Liver (tissue), 9 donors: ENCODE results near the gene RARG. TPM values are rescaled to one million over a fixed set of nuclear protein-coding genes. Genes with fewer than 3 reads are reported as not detected.
A peak's percentile ranks its signal among the peaks of the same experiment; 100 is the strongest.

Experiments
- DNase-seq: peaks from one replicate; pipeline ENCODE4 v3.0.0-alpha.2; 2017; ENCODE audit warnings: low spot score
- H3K27ac ChIP-seq, 2 donors: one replicate each; pipeline ENCODE4 v1.7.0; 2013; ENCODE audit warnings: inconsistent platforms in 2 of 2, low read length in 2 of 2, control low read depth in 1 of 2, low read depth in 1 of 2, mild to moderate bottlenecking in 1 of 2
- H3K27me3 ChIP-seq, 4 donors: one replicate each; pipeline versions ENCODE4 v1.6.1 to v1.7.0; 2013; ENCODE audit warnings: low read length in 3 of 4, inconsistent platforms in 1 of 4, mild to moderate bottlenecking in 1 of 4, moderate library complexity in 1 of 4; ENCODE audit not compliant: control insufficient read depth in 4 of 4, insufficient read depth in 4 of 4
- H3K36me3 ChIP-seq, 4 donors: one replicate each; pipeline versions ENCODE4 v1.6.1 to v1.7.0; 2013; ENCODE audit warnings: low read length in 3 of 4, mild to moderate bottlenecking in 3 of 4, low read depth in 1 of 4, moderate library complexity in 1 of 4; ENCODE audit not compliant: control insufficient read depth in 4 of 4, insufficient read depth in 3 of 4
- H3K4me1 ChIP-seq, 4 donors: one replicate each; pipeline versions ENCODE4 v1.6.1 to v1.7.0; 2013; ENCODE audit warnings: low read length in 3 of 4, mild to moderate bottlenecking in 3 of 4, moderate library complexity in 1 of 4; ENCODE audit not compliant: control insufficient read depth in 4 of 4, insufficient read depth in 4 of 4
- H3K4me3 ChIP-seq, 3 donors: one replicate each; pipeline versions ENCODE4 v1.6.1 to v1.7.0; 2013; ENCODE audit warnings: low read length in 3 of 3, control low read depth in 1 of 3, low read depth in 1 of 3, mild to moderate bottlenecking in 1 of 3
- H3K9ac ChIP-seq, 2 donors: one replicate each; pipeline ENCODE4 v1.7.0; 2013; ENCODE audit warnings: low read length in 2 of 2, mild to moderate bottlenecking in 2 of 2, moderate library complexity in 2 of 2, control low read depth in 1 of 2, low read depth in 1 of 2
- H3K9me3 ChIP-seq, 4 donors: one replicate each; pipeline versions ENCODE4 v1.6.1 to v1.7.0; 2013; ENCODE audit warnings: low read length in 3 of 4; ENCODE audit not compliant: control insufficient read depth in 4 of 4
- EGR1 ChIP-seq, 2 donors: IDR thresholded peaks; 2 replicates each; pipeline ENCODE4 v1.6.1; 2016 to 2018; ENCODE audit warnings: antibody characterized with exemption in 2 of 2, low read depth in 2 of 2
- FOXA1 ChIP-seq: IDR thresholded peaks from 2 replicates; pipeline ENCODE4 v1.6.1; 2016; ENCODE audit warnings: antibody characterized with exemption
- FOXA2 ChIP-seq: IDR thresholded peaks from 2 replicates; pipeline ENCODE4 v1.6.1; 2016; ENCODE audit warnings: antibody characterized with exemption
- GABPA ChIP-seq, 2 donors: IDR thresholded peaks in 1 of 2; conservative IDR thresholded peaks in 1 of 2; 2 replicates each; pipeline ENCODE4 v1.6.1; 2016; ENCODE audit warnings: antibody characterized with exemption in 2 of 2, mild to moderate bottlenecking in 1 of 2, moderate library complexity in 1 of 2
- HNF4A ChIP-seq, 2 donors: conservative IDR thresholded peaks; 2 replicates each; pipeline ENCODE4 v1.6.1; 2016; ENCODE audit warnings: antibody characterized with exemption in 2 of 2, mild to moderate bottlenecking in 2 of 2
- HNF4G ChIP-seq: IDR thresholded peaks from 2 replicates; pipeline ENCODE4 v1.6.1; 2016; ENCODE audit warnings: antibody characterized with exemption
- JUND ChIP-seq, 2 donors: IDR thresholded peaks; 2 replicates each; pipeline ENCODE4 v1.6.1; 2016; ENCODE audit warnings: antibody characterized with exemption in 2 of 2
- RAD21 ChIP-seq, 2 donors: IDR thresholded peaks; 2 replicates each; pipeline ENCODE4 v1.6.1; 2016; ENCODE audit warnings: antibody characterized with exemption in 2 of 2, mild to moderate bottlenecking in 2 of 2
- RXRA ChIP-seq, 2 donors: IDR thresholded peaks; 2 replicates each; pipeline ENCODE4 v1.6.1; 2017 to 2018; ENCODE audit warnings: antibody characterized with exemption in 2 of 2, mild to moderate bottlenecking in 1 of 2
- TAF1 ChIP-seq: conservative IDR thresholded peaks from 2 replicates; pipeline ENCODE4 v1.6.1; 2016; ENCODE audit warnings: antibody characterized with exemption, mild to moderate bottlenecking
- WGBS: extraction: QIAGEN DNeasy Blood & Tissue Kit; methylation state at CpG from one replicate; pipeline ENCODE4 v1.1.7; 2013; 5-methylcytosine and 5-hydroxymethylcytosine counted together
- polyA plus RNA-seq, 2 donors: library from polyadenylated mRNA; stranded (reverse) in 1 of 2; unstranded in 1 of 2; fragments of 200-250 nt in 1 of 2; fragments of >200 nt in 1 of 2; fragmentation: Nextera tagmentation in 1 of 2; extraction: Ambion mirVana in 1 of 2; gene quantifications; one replicate each; pipeline versions ENCODE4 v1.2.1 to v1.2.3, GENCODE V29; 2013 to 2015
- total RNA-seq, 2 donors: library from RNA; depleted of rRNA; stranded (reverse); fragments of >200 nt; gene quantifications; one replicate each; pipeline ENCODE4 v1.2.3, GENCODE V29; 2014
- TF ChIP-seq, protein P1 (sequence below): IDR thresholded peaks from 2 replicates; pipeline ENCODE4 v1.6.1; 2016; ENCODE audit warnings: antibody characterized with exemption, mild to moderate bottlenecking
- TF ChIP-seq, protein P2 (sequence below): IDR thresholded peaks from 2 replicates; pipeline ENCODE4 v1.6.1; 2016; ENCODE audit warnings: antibody characterized with exemption
- TF ChIP-seq, protein P3 (sequence below): IDR thresholded peaks from 2 replicates; pipeline ENCODE4 v1.6.1; 2016; ENCODE audit warnings: antibody characterized with exemption
- TF ChIP-seq, protein P4 (sequence below): fragments of 150-350 bp; IDR thresholded peaks from 2 replicates; pipeline ENCODE4 v1.5.1; 2017; ENCODE audit warnings: improper control_type of control experiment, low read depth, low read length; ENCODE audit not compliant: missing input control
- donor health status: healthy.
- donor health status: healthy.
- donor health status: healthy.
- donor health status: healthy.
- donor health status: healthy.

RARG gene
- total and polyA plus RNA-seq, 4 donors: 1.7 to 3.1 (median 2.7) TPM

- H3K36me3 ChIP-seq: peaks cover 2 to 37% (median 29%) of the 10 kb centered on the region in 4 donors
- H3K4me3 ChIP-seq: no peak overlapping the region
- peaks cover 0 to 38% (median 29%) of the 10 kb centered on the region in 4 donors for H3K4me1 ChIP-seq
- no peak overlapping the region for H3K27ac ChIP-seq
- H3K27me3 ChIP-seq: no peaks in the 10 kb centered on the region
- H3K9ac ChIP-seq: no peak overlapping the region
- no peaks in the 10 kb centered on the region for H3K9me3 ChIP-seq
- DNase-seq: no peak
- 90% methylated on average over 11 of the region's 11 CpGs for WGBS
- TF ChIP-seq RAD21 (IDR thresholded peaks at IDR 0.05) (no peak), TAF1 (no peak), HNF4G (no peak), FOXA2 (no peak), GABPA (IDR thresholded peaks at IDR 0.05 in 1 of 2, conservative IDR thresholded peaks at IDR 0.05 in 1 of 2) (no peak), RXRA (IDR thresholded peaks at IDR 0.05) (no peak), HNF4A (conservative IDR thresholded peaks at IDR 0.05) (no peak), JUND (IDR thresholded peaks at IDR 0.05) (no peak), EGR1 (IDR thresholded peaks at IDR 0.05; ENCODE audit: low read depth in 2 of 2) (no peak), FOXA1 (no peak)
- TF ChIP-seq, protein P1, sequence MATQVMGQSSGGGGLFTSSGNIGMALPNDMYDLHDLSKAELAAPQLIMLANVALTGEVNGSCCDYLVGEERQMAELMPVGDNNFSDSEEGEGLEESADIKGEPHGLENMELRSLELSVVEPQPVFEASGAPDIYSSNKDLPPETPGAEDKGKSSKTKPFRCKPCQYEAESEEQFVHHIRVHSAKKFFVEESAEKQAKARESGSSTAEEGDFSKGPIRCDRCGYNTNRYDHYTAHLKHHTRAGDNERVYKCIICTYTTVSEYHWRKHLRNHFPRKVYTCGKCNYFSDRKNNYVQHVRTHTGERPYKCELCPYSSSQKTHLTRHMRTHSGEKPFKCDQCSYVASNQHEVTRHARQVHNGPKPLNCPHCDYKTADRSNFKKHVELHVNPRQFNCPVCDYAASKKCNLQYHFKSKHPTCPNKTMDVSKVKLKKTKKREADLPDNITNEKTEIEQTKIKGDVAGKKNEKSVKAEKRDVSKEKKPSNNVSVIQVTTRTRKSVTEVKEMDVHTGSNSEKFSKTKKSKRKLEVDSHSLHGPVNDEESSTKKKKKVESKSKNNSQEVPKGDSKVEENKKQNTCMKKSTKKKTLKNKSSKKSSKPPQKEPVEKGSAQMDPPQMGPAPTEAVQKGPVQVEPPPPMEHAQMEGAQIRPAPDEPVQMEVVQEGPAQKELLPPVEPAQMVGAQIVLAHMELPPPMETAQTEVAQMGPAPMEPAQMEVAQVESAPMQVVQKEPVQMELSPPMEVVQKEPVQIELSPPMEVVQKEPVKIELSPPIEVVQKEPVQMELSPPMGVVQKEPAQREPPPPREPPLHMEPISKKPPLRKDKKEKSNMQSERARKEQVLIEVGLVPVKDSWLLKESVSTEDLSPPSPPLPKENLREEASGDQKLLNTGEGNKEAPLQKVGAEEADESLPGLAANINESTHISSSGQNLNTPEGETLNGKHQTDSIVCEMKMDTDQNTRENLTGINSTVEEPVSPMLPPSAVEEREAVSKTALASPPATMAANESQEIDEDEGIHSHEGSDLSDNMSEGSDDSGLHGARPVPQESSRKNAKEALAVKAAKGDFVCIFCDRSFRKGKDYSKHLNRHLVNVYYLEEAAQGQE: no peak
- TF ChIP-seq, protein P2, sequence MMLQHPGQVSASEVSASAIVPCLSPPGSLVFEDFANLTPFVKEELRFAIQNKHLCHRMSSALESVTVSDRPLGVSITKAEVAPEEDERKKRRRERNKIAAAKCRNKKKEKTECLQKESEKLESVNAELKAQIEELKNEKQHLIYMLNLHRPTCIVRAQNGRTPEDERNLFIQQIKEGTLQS: no peak
- TF ChIP-seq, protein P3, sequence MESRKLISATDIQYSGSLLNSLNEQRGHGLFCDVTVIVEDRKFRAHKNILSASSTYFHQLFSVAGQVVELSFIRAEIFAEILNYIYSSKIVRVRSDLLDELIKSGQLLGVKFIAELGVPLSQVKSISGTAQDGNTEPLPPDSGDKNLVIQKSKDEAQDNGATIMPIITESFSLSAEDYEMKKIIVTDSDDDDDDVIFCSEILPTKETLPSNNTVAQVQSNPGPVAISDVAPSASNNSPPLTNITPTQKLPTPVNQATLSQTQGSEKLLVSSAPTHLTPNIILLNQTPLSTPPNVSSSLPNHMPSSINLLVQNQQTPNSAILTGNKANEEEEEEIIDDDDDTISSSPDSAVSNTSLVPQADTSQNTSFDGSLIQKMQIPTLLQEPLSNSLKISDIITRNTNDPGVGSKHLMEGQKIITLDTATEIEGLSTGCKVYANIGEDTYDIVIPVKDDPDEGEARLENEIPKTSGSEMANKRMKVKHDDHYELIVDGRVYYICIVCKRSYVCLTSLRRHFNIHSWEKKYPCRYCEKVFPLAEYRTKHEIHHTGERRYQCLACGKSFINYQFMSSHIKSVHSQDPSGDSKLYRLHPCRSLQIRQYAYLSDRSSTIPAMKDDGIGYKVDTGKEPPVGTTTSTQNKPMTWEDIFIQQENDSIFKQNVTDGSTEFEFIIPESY: no peak
These were observed 40.7 kb downstream of the RARG start for GRCh38 chr12:53191096-53191884.

- Histone ChIP-seq H3K4me1 (peaks cover 0 to 42% (median 32%) of the 10 kb centered on the region in 4 donors), H3K27ac (no peak overlapping the region), H3K9me3 (no peaks in the 10 kb centered on the region), H3K9ac (no peak overlapping the region), H3K36me3 (peaks cover 2 to 46% (median 38%) of the 10 kb centered on the region in 4 donors), H3K4me3 (no peak overlapping the region), H3K27me3 (no peaks in the 10 kb centered on the region)
- 40% methylated on average over 14 of the region's 14 CpGs for WGBS
- TF ChIP-seq FOXA1 (no peak), RAD21 (IDR thresholded peaks at IDR 0.05) (peak; percentile 70 to 84)
- TF ChIP-seq, protein P4, sequence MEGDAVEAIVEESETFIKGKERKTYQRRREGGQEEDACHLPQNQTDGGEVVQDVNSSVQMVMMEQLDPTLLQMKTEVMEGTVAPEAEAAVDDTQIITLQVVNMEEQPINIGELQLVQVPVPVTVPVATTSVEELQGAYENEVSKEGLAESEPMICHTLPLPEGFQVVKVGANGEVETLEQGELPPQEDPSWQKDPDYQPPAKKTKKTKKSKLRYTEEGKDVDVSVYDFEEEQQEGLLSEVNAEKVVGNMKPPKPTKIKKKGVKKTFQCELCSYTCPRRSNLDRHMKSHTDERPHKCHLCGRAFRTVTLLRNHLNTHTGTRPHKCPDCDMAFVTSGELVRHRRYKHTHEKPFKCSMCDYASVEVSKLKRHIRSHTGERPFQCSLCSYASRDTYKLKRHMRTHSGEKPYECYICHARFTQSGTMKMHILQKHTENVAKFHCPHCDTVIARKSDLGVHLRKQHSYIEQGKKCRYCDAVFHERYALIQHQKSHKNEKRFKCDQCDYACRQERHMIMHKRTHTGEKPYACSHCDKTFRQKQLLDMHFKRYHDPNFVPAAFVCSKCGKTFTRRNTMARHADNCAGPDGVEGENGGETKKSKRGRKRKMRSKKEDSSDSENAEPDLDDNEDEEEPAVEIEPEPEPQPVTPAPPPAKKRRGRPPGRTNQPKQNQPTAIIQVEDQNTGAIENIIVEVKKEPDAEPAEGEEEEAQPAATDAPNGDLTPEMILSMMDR: peak; percentile 71
- no peak for DNase-seq
These were observed 41.8 kb downstream of the RARG start for GRCh38 chr12:53190108-53190729.
